ENCODE data around the gene DNAH14. TPM values are rescaled to one million over a fixed set of nuclear protein-coding genes. Genes with fewer than 3 reads are reported as not detected.

Gene DNAH14
- total RNA-seq, 1 experiment from 2014 or later: 30.9 TPM

- in situ Hi-C loops (cut with HindIII; ENCODE audit: low pct_unique_long_range_greater_than_20kb, low sequenced_read_pairs): no loop called here
- peak; percentile 90 for DNase-seq (ENCODE audit: low read depth)
Measured at GRCh38 chr1:225445639-225446594, 516.4 kb downstream of the DNAH14 start.

DNA sequence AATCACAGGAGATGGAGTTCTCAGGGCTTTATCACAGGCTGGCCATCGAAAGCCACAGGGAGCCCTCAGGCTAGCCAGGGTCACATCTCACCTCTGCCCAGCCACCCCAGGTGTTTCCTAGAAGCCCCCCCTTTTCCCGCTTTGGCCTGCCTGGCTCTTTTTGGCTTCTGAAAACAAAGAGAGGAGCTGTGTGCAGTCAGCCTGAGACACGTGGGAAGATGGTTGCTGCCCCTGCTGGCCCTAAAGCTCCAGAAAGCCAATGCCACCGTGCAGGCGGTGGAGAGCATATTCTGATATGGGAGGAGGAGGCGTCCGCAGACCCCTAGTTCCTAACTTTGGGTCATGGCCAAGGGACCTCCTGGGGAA is 517.1 kb downstream of the DNAH14 start:
- DNase-seq (ENCODE audit: low read depth): no peak
- in situ Hi-C loops (cut with HindIII; ENCODE audit: low pct_unique_long_range_greater_than_20kb, low sequenced_read_pairs): no loop called here

DNA sequence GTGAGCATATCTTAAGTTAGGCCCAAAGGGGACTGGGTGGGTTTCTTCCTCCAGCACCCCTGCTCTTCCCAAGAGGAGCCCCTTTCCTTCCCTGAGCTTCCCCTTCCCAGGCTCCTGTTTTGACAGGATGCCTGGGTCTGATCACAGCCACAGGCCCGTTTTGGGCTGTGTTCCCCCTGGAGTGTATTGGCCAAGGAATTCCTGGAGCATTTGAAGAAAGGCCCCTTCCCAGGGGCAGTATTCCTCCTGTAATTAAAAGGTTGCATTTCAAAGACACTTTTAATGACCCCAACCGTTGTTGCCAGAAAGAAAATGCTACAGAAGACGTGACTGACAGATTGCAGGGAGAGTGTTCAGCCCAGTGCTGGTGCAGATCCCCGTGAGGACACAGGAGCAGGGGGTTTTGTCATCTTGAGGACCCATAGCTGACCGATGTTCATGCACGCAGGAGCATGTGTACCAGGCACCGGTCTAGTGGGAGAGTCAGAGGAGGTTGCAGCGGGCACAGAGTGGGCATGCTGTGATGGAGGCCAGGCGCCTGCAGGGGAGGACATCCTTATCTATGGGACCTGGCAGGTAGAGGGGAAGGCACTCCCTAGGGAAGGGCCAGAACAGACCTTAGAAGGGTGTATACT is 517.6 kb downstream of the DNAH14 start:
- in situ Hi-C loops (cut with HindIII; ENCODE audit: low pct_unique_long_range_greater_than_20kb, low sequenced_read_pairs): no loop called here
- DNase-seq (ENCODE audit: low read depth): no peak

DNA sequence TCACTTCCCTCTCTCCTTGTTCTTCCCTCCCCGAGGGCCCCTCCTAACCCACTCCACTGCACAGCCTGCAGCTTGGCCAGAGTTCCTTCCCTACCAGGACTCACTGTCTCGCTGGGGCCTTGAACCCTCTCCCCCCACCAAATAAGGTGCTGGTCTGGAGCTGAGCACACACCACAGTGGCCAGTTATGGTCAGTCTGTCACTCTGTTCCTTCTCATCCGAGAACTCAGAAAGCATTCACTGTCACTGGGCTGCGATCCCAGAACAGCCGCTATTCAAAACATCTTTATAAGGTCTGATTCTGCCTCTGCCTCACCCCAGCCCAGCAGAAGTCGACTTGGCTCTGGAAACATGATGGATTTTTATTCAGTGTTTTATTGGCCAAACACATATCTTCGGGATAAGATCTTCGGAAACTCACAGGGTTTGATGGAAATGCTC is 518.2 kb downstream of the DNAH14 start:
- in situ Hi-C loops (cut with HindIII; ENCODE audit: low pct_unique_long_range_greater_than_20kb, low sequenced_read_pairs): no loop called here
- no peak for DNase-seq (ENCODE audit: low read depth)

DNA sequence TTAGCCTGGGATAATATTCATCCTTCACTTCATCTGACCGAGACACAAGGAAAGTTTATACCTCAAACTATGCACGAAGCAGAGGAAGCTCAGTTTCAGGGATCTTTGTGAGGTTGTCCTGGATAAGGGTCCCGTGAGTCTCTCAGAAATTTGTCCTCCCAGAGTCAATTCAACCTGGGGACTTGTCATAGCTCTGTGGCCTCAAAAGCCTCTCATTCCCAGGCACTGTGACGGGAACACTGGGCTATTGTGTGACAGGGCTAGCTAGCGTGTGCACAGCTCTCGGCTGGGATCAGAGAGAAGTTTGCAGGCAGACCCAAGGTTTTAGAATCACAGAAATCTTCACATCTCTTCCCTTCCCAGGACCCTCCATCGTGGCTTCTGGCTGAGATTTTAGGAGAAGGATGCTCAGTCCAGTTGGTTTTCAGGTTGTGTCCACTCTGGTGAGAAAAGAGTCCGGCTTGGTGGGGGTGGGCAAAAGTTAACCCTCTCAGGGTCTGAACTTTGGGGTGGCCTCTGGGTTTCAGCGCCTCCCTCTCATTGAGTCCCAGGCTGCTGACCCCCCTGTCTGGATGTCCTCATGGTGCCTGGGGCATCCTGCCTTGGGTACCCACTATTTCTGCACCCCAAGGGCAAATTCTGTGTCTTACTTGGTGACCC is 518.8 kb downstream of the DNAH14 start:
- no peak for DNase-seq (ENCODE audit: low read depth)
- in situ Hi-C loops (cut with HindIII; ENCODE audit: low pct_unique_long_range_greater_than_20kb, low sequenced_read_pairs): no loop called here

Measured in Caki2 (cell line).